ENCODE measurements around the gene LBX1.

The LBX1 gene, protein sequence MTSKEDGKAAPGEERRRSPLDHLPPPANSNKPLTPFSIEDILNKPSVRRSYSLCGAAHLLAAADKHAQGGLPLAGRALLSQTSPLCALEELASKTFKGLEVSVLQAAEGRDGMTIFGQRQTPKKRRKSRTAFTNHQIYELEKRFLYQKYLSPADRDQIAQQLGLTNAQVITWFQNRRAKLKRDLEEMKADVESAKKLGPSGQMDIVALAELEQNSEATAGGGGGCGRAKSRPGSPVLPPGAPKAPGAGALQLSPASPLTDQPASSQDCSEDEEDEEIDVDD

DNA sequence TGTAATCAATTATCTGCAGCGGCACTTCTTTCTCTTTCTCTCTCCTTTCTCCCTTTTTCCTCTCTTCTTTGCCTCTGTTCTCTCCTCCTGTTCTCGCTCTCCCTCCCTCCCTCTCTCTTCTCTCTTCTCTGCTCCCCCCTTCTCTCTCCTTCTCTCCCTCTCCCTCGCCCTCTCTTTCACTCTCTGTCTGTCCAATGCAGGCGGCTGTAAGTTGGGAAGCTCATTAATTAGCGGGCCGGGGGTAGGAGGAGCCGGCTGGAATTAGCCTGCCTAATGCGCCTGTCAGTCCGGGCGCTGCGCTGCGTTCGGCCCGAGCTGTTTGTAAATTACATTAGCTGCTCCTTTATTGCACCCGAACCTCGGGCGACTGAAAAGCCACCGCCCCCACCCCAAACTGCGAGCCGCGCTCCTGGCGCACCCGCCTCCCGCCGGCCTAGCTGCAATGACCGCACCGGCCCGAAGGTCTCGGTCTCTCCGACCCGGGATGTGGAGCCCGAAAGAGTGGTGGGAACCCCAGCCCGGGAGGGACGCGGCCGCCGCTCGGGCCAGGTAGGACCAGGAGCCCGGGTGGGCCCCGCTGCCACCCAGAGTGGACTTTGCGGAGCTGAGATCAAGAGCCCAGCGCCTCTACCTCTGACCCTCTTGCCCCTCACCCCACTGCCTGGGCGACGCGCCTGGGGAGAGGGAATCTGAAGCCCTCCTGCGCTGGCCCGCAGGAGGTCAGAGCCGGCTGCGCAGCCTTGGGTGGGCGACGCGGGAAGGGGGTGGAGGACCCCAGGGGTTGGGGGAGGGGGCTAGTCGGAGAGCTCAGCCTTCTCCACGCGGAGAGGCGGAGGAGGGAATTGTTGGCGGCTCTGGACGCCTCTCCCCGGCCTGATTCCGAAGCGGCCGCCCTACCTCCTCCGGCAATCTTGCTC lies at the start of gene LBX1:
Gene LBX1 (minus strand): TSS at position 198 of the 917 bp plus-strand sequence. CDS start 648 bp downstream, outside the sequence.
- Mint-ChIP-seq H3K9me3 (no peaks in the 10 kb centered on the region), H3K4me1 (peaks cover 65% of the 10 kb centered on the region), H3K27ac (no peak within 1 kb of the TSS), H3K36me3 (ENCODE audit: low read depth) (no peaks in the 10 kb centered on the region), H3K27me3 (ENCODE audit: low read depth, poor library complexity) (peaks cover 99% of the 10 kb centered on the region), H3K4me3 (peak within 1 kb of the TSS; percentile 74)
- peak; percentile 54 for DNase-seq
- TF ChIP-seq, protein P1, sequence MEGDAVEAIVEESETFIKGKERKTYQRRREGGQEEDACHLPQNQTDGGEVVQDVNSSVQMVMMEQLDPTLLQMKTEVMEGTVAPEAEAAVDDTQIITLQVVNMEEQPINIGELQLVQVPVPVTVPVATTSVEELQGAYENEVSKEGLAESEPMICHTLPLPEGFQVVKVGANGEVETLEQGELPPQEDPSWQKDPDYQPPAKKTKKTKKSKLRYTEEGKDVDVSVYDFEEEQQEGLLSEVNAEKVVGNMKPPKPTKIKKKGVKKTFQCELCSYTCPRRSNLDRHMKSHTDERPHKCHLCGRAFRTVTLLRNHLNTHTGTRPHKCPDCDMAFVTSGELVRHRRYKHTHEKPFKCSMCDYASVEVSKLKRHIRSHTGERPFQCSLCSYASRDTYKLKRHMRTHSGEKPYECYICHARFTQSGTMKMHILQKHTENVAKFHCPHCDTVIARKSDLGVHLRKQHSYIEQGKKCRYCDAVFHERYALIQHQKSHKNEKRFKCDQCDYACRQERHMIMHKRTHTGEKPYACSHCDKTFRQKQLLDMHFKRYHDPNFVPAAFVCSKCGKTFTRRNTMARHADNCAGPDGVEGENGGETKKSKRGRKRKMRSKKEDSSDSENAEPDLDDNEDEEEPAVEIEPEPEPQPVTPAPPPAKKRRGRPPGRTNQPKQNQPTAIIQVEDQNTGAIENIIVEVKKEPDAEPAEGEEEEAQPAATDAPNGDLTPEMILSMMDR (IDR thresholded peaks at IDR 0.05): no peak

DNA sequence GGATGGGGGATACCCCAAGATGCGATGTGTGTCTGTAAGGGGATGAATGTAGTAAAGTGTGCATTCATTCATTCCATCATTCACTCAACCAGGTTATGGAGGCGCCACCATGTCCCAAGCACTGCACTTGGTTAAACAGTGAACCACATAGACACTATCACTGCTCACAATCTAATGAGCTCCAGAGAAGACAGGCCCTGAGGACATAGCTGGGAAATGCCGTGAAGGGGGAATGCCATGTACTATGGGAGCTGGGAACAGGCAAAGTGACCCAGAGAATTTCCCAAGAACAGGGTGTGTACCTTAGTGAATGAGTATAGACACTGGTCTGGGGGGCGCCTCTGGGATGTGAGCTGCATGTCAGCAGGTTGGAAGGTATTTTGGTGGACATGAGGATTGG lies 44.5 kb upstream of the LBX1 start:
- Mint-ChIP-seq H3K27me3 (ENCODE audit: low read depth, poor library complexity) (peaks cover 34% of the 10 kb centered on the region), H3K27ac (no peak overlapping the region), H3K4me1 (peaks cover 24% of the 10 kb centered on the region), H3K36me3 (ENCODE audit: low read depth) (no peaks in the 10 kb centered on the region), H3K4me3 (no peak overlapping the region), H3K9me3 (no peaks in the 10 kb centered on the region)
- DNase-seq: no peak
- TF ChIP-seq, protein P1 (IDR thresholded peaks at IDR 0.05): no peak

DNA sequence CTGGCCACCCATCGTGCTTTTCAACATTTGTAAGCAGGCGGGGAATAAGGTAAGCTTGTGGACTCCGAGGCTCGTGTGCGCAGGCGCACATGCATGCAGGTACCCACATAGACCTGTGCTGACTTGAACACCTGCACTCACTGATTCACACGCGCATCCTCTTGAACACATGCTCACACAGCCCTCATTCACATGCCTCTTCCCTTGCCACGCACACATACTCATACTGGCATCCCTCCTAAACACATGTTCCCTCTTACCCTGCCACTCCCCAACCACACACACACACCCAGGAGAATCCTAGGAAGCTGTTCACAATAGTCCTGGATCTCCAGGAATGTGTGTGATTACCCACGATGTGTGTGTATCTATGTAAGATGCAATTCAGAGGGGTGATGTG lies 44.1 kb upstream of the LBX1 start:
- Mint-ChIP-seq H3K27me3 (ENCODE audit: low read depth, poor library complexity) (peaks cover 34% of the 10 kb centered on the region), H3K4me1 (peaks cover 24% of the 10 kb centered on the region), H3K9me3 (no peaks in the 10 kb centered on the region), H3K36me3 (ENCODE audit: low read depth) (no peaks in the 10 kb centered on the region), H3K4me3 (no peak overlapping the region), H3K27ac (no peak overlapping the region)
- DNase-seq: no peak
- TF ChIP-seq, protein P1 (IDR thresholded peaks at IDR 0.05): no peak

DNA sequence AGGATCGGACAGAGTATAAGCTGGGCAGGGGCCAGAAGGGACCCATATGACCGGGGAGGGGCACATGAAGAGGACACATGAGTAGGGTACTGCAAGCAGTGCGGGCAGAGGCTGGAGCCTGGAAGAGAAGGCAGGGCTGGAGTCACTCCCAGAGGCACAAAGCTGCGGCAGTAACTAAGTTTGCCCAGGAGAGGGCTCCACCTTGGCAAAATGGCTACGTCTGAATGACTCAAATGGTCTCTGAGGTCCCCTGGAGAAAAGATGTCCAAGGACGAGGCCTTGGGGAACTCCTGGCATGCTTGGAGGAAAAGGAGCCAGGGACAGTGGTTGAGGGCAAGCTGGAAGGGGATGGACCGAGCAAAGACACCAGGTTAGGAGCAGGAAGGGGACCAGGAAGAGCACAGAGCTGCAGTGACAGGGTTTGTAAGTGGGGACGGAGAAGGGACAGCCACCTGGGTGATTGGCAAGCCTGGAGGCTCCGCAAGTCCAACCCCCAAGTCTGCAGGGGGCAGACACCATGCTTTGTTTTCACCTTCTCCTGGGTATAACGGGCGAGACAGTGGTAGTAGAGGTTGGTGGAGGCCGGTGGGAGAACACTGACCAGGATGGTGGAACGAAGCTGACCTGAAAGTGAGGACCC lies 43.1 kb upstream of the LBX1 start:
- H3K27ac Mint-ChIP-seq: no peak overlapping the region
- no peak overlapping the region for H3K4me3 Mint-ChIP-seq
- no peaks in the 10 kb centered on the region for H3K9me3 Mint-ChIP-seq
- no peaks in the 10 kb centered on the region for H3K36me3 Mint-ChIP-seq (ENCODE audit: low read depth)
- TF ChIP-seq, protein P1 (IDR thresholded peaks at IDR 0.05): peak; percentile 79
- peak; percentile 78 for DNase-seq
- peaks cover 29% of the 10 kb centered on the region for H3K27me3 Mint-ChIP-seq (ENCODE audit: low read depth, poor library complexity)
- peaks cover 31% of the 10 kb centered on the region for H3K4me1 Mint-ChIP-seq

DNA sequence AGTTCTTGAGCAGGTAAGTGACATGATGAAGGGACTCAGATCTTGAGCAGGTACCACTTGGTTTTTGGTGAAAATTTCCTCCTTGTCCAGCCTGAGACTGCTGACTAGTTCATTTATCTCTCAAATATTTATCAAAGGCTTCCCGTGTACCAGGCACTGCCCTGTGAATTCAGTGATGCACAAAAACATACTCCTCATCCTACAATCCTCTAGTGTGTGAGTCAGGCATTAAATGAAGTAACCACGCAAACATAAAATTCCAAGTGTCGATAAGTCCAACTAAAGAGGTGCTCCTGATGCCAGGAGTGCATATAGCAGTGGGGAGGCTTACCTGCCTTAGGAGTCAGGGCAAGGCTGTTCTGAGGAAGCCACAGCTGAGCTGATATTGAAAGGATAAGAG lies 41.5 kb upstream of the LBX1 start:
- H3K4me3 Mint-ChIP-seq: no peak overlapping the region
- H3K36me3 Mint-ChIP-seq (ENCODE audit: low read depth): no peaks in the 10 kb centered on the region
- no peaks in the 10 kb centered on the region for H3K9me3 Mint-ChIP-seq
- DNase-seq: no peak
- TF ChIP-seq, protein P1 (IDR thresholded peaks at IDR 0.05): no peak
- peaks cover 37% of the 10 kb centered on the region for H3K4me1 Mint-ChIP-seq
- H3K27ac Mint-ChIP-seq: no peak overlapping the region
- peaks cover 25% of the 10 kb centered on the region for H3K27me3 Mint-ChIP-seq (ENCODE audit: low read depth, poor library complexity)
